SU-DHL-6 (cell line): ENCODE results near the gene CAPRIN2.

Source experiments
- H2AFZ ChIP-seq: fragments of 200-600 bp; sonication (generic); 2 replicates; pipeline ENCODE4 v1.6.1; 2014; ENCODE audit warnings: low read depth, mild to moderate bottlenecking, moderate library complexity, mixed read lengths, antibody characterized with exemption, low read length; ENCODE audit not compliant: severe bottlenecking
- H3F3A ChIP-seq: fragments of 200-600 bp; shearing (Covaris generic); 2 replicates; pipeline ENCODE4 v1.6.0; 2016; ENCODE audit warnings: antibody characterized with exemption, mild to moderate bottlenecking; ENCODE audit not compliant: insufficient read depth
- H3K27ac ChIP-seq: fragments of 200-600 bp; sonication (generic); 2 replicates; pipeline ENCODE4 v1.5.1; 2016; ENCODE audit warnings: low read depth, mild to moderate bottlenecking, low read length, moderate library complexity, mixed read lengths
- H3K27me3 ChIP-seq: fragments of 200-600 bp; sonication (generic), shearing (Covaris generic); 2 replicates; pipeline ENCODE4 v1.6.0; 2014; ENCODE audit warnings: mild to moderate bottlenecking, low read length
- H3K36me3 ChIP-seq: fragments of 200-600 bp; sonication (generic); 2 replicates; pipeline ENCODE4 v1.6.1; 2014; ENCODE audit warnings: mild to moderate bottlenecking, low read length, mixed read lengths
- H3K4me2 ChIP-seq: fragments of 300-600, 200-600 bp; shearing (Covaris generic), sonication (generic); 2 replicates; pipeline ENCODE4 v1.6.0; 2014; ENCODE audit warnings: low read length, low read depth, mild to moderate bottlenecking; ENCODE audit not compliant: poor library complexity, severe bottlenecking
- H3K4me3 ChIP-seq: fragments of 200-600 bp; sonication (generic); 2 replicates; pipeline ENCODE4 v1.5.1; 2014; ENCODE audit warnings: antibody characterized with exemption, low read length, mild to moderate bottlenecking, mixed read lengths; ENCODE audit not compliant: insufficient read depth, poor library complexity, severe bottlenecking
- H3K79me2 ChIP-seq: fragments of 200-600 bp; sonication (generic); 2 replicates; pipeline ENCODE4 v1.6.1; 2014; ENCODE audit warnings: mild to moderate bottlenecking, low read length, moderate library complexity; ENCODE audit not compliant: insufficient read depth
- H3K9ac ChIP-seq: fragments of 200-600 bp; sonication (generic); 2 replicates; pipeline ENCODE4 v1.7.0; 2014; ENCODE audit warnings: mild to moderate bottlenecking, low read length
- H3K9me2 ChIP-seq: fragments of 200-600 bp; sonication (generic); replicated peaks from 2 replicates; pipeline ENCODE4 v1.6.1; 2014; ENCODE audit warnings: low read length; ENCODE audit not compliant: insufficient read depth
- H3K9me3 ChIP-seq: fragments of 200-600 bp; sonication (generic); 2 replicates; pipeline ENCODE4 v1.6.1; 2014; ENCODE audit warnings: low read length, mixed read lengths; ENCODE audit not compliant: insufficient read depth
- H4K20me1 ChIP-seq: fragments of 200-600 bp; sonication (generic); 2 replicates; pipeline ENCODE4 v1.6.1; 2014; ENCODE audit warnings: low read depth, mild to moderate bottlenecking, antibody characterized with exemption, low read length, moderate library complexity, mixed read lengths
- EZH2phosphoT487 ChIP-seq: fragments of 200-600 bp; sonication (generic), shearing (Covaris generic); conservative IDR thresholded peaks from 2 replicates; pipeline ENCODE4 v1.6.1; 2018; ENCODE audit warnings: mild to moderate bottlenecking, antibody characterized with exemption, low read length, moderate library complexity, mixed read lengths
- TF ChIP-seq, protein P1 (sequence below): fragments of 200-600 bp; sonication (generic); IDR thresholded peaks from one replicate; pipeline ENCODE4 v1.5.1; 2017; ENCODE audit warnings: antibody characterized with exemption, mild to moderate bottlenecking, low read length, moderate library complexity; ENCODE audit not compliant: insufficient read depth, poor library complexity, severe bottlenecking

The CAPRIN2 gene

DNA sequence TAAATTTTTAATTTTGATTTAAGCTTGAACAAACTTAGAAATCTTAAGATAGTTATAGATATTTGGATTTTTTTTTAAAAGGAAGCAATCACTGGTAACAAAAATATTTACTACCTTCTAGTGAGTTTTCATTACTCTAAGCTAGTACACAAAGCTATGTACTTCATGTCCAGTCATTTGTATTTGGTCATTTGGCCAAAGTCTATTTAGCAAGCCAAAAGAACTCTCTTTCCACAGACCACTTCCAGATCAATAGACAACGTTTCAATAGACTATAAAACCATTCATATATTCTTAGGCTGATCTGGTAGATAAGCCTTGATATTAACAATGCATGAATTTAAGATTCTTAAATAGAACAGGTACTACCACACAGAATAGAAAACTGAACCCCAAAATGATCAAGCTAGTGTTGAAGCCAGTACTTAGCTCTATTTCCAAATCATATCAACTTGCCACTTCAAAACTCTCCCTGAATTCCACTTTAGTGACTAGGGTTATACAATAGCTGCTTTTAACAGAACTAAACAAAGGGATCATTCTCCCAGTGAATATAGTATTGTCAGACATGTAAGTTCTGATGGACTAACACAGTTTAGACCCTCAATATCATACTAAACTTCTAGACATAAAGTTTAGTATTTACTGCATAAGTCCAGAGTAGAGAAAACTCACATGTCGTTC is 21.7 kb downstream of the CAPRIN2 start:
- H2AFZ ChIP-seq, result no peak overlapping the region
- no peak overlapping the region for H3K4me3 ChIP-seq
- no peaks in the 10 kb centered on the region for H3K9me2 ChIP-seq
- H3K36me3 ChIP-seq, result no peaks in the 10 kb centered on the region
- H3K79me2 ChIP-seq, result no peaks in the 10 kb centered on the region
- no peak overlapping the region for H3K4me2 ChIP-seq
- H3K27me3 ChIP-seq, result no peaks in the 10 kb centered on the region
- no peaks in the 10 kb centered on the region for H3F3A ChIP-seq
- H3K9me3 ChIP-seq, result no peaks in the 10 kb centered on the region
- no peaks in the 10 kb centered on the region for H4K20me1 ChIP-seq
- TF ChIP-seq, protein P1, sequence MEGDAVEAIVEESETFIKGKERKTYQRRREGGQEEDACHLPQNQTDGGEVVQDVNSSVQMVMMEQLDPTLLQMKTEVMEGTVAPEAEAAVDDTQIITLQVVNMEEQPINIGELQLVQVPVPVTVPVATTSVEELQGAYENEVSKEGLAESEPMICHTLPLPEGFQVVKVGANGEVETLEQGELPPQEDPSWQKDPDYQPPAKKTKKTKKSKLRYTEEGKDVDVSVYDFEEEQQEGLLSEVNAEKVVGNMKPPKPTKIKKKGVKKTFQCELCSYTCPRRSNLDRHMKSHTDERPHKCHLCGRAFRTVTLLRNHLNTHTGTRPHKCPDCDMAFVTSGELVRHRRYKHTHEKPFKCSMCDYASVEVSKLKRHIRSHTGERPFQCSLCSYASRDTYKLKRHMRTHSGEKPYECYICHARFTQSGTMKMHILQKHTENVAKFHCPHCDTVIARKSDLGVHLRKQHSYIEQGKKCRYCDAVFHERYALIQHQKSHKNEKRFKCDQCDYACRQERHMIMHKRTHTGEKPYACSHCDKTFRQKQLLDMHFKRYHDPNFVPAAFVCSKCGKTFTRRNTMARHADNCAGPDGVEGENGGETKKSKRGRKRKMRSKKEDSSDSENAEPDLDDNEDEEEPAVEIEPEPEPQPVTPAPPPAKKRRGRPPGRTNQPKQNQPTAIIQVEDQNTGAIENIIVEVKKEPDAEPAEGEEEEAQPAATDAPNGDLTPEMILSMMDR, result no peak
- TF ChIP-seq EZH2phosphoT487, result no peak
- H3K9ac ChIP-seq, result no peak overlapping the region
- H3K27ac ChIP-seq, result no peak overlapping the region

GRCh38 chr12:30730011-30730410 is 24.7 kb downstream of the CAPRIN2 start:
- no peaks in the 10 kb centered on the region for H3F3A ChIP-seq
- H2AFZ ChIP-seq, result no peak overlapping the region
- no peaks in the 10 kb centered on the region for H3K36me3 ChIP-seq
- H3K4me3 ChIP-seq, result no peak overlapping the region
- no peaks in the 10 kb centered on the region for H3K9me2 ChIP-seq
- H3K27me3 ChIP-seq, result no peaks in the 10 kb centered on the region
- no peaks in the 10 kb centered on the region for H4K20me1 ChIP-seq
- no peaks in the 10 kb centered on the region for H3K9me3 ChIP-seq
- TF ChIP-seq, protein P1, result no peak
- TF ChIP-seq EZH2phosphoT487, result no peak
- no peak overlapping the region for H3K9ac ChIP-seq
- no peak overlapping the region for H3K27ac ChIP-seq
- no peak overlapping the region for H3K4me2 ChIP-seq
- H3K79me2 ChIP-seq, result no peaks in the 10 kb centered on the region

DNA sequence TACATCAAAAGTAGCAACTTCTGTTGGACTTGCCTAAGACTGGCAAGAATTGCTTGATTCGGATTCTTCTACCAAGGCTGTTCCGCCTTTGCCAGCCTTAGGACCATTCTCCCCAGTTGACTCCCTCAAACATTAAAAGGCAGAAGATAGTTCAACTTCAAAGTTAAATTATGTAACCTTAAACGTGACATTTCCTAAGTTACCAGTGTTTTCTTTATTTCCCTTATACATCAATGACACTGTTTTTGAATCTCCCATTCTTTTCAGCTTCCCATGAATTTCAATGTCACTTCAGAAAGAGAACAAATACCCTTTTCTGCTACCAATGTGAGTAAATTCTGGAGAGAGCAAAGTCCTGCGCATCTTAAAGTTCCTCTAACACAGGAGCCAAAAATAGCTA is 25.2 kb downstream of the CAPRIN2 start:
- Histone ChIP-seq H3K27me3 (no peaks in the 10 kb centered on the region), H3K4me2 (no peak overlapping the region), H3K79me2 (no peaks in the 10 kb centered on the region), H4K20me1 (no peaks in the 10 kb centered on the region), H3K4me3 (no peak overlapping the region), H3K9me3 (no peaks in the 10 kb centered on the region), H3K9ac (no peak overlapping the region), H3F3A (no peaks in the 10 kb centered on the region), H3K9me2 (no peaks in the 10 kb centered on the region), H3K27ac (no peak overlapping the region), H2AFZ (no peak overlapping the region), H3K36me3 (no peaks in the 10 kb centered on the region)
- TF ChIP-seq EZH2phosphoT487, result no peak
- TF ChIP-seq, protein P1, result no peak
